Endodermal cell (in vitro differentiated cells): ENCODE measurements around the gene CLEC3B. TPM values are rescaled to one million over a fixed set of nuclear protein-coding genes. Genes with fewer than 3 reads are reported as not detected.

Experiments used
- DNase-seq: peaks from one replicate; pipeline ENCODE4 v3.0.0-alpha.2; 2017
- H3K27ac ChIP-seq: 2 replicates; pipeline ENCODE4 v1.5.1; 2013; ENCODE audit warnings: mild to moderate bottlenecking, low read depth, low read length, moderate library complexity
- H3K27me3 ChIP-seq: 2 replicates; pipeline ENCODE4 v1.6.1; 2013; ENCODE audit warnings: mild to moderate bottlenecking, low read length, moderate library complexity; ENCODE audit not compliant: insufficient read depth, control insufficient read depth, poor library complexity, severe bottlenecking
- H3K36me3 ChIP-seq: 2 replicates; pipeline ENCODE4 v1.7.0; 2013; ENCODE audit warnings: mild to moderate bottlenecking, low read length, moderate library complexity; ENCODE audit not compliant: control insufficient read depth, insufficient read depth
- H3K4me1 ChIP-seq: one replicate; pipeline ENCODE4 v1.7.0; 2013; ENCODE audit warnings: low read length; ENCODE audit not compliant: control insufficient read depth, insufficient read depth
- H3K4me3 ChIP-seq: 2 replicates; pipeline ENCODE4 v1.5.1; 2013; ENCODE audit warnings: mild to moderate bottlenecking, low read length, moderate library complexity
- H3K9ac ChIP-seq: 2 replicates; pipeline ENCODE4 v1.6.1; 2013; ENCODE audit warnings: mild to moderate bottlenecking, low read length, moderate library complexity; ENCODE audit not compliant: poor library complexity, severe bottlenecking; ENCODE audit errors: extremely low read depth
- H3K9me3 ChIP-seq: 2 replicates; pipeline ENCODE4 v1.6.1; 2013; ENCODE audit warnings: mild to moderate bottlenecking, low read length, moderate library complexity; ENCODE audit not compliant: control insufficient read depth
- H3K27ac Mint-ChIP-seq: 2 replicates; pipeline ENCODE4 v1.8.0; 2020; ENCODE audit warnings: mixed read lengths
- H3K27me3 Mint-ChIP-seq: 2 replicates; pipeline ENCODE4 v1.8.0; 2021; ENCODE audit warnings: mild to moderate bottlenecking, mixed read lengths; ENCODE audit not compliant: insufficient read depth
- H3K36me3 Mint-ChIP-seq: 2 replicates; pipeline ENCODE4 v1.8.0; 2020; ENCODE audit warnings: low read depth, mixed read lengths
- H3K4me1 Mint-ChIP-seq: 2 replicates; pipeline ENCODE4 v1.8.0; 2020; ENCODE audit warnings: mixed read lengths
- H3K4me3 Mint-ChIP-seq: 2 replicates; pipeline ENCODE4 v1.8.0; 2020; ENCODE audit warnings: mild to moderate bottlenecking, moderate library complexity, mixed read lengths
- H3K9me3 Mint-ChIP-seq: 2 replicates; pipeline ENCODE4 v1.8.0; 2020; ENCODE audit warnings: mild to moderate bottlenecking, mixed read lengths
- CTCF ChIP-seq: fragments of 200-600 bp; sonication (generic); conservative IDR thresholded peaks from 2 replicates; pipeline ENCODE4 v1.5.0; 2021; ENCODE audit warnings: antibody characterized with exemption, mild to moderate bottlenecking
- WGBS, 2 experiments: methylation state at CpG; one replicate each; pipeline versions ENCODE4 v1.1.5 to v1.1.7; 2013; ENCODE audit warnings: missing lambda C conversion rate in 2 of 2, mixed read lengths in 1 of 2; ENCODE audit not compliant: insufficient coverage in 1 of 2, insufficient read length in 1 of 2; 5-methylcytosine and 5-hydroxymethylcytosine counted together
- total RNA-seq, 2 donors: library from RNA; stranded (reverse); fragmentation: NEBNext Ultra II Directional in 1 of 2; extraction: Animal tissue kit (Norgen Biotek cat#: 25700) in 1 of 2; gene quantifications; 2 replicates in 1 of 2; 3 replicates in 1 of 2; pipeline ENCODE4 v1.2.1, GENCODE V29; 2021

CLEC3B gene
- total RNA-seq, 2 donors from 2014 or later, result not detected

GRCh38 chr3:45024542-45025255 is 1.4 kb upstream of the CLEC3B start:
- no peak overlapping the region for H3K9ac ChIP-seq
- H3K4me1 ChIP-seq, result peaks cover 6% of the 10 kb centered on the region
- Mint-ChIP-seq H3K27ac (no peak overlapping the region), H3K36me3 (no peaks in the 10 kb centered on the region), H3K27me3 (peaks cover 53% of the 10 kb centered on the region), H3K9me3 (no peaks in the 10 kb centered on the region), H3K4me1 (peaks cover 23% of the 10 kb centered on the region), H3K4me3 (no peak overlapping the region)
- WGBS, 2 experiments, result 93 to 96% methylated on average over 6 of the region's 6 CpGs
- no peaks in the 10 kb centered on the region for H3K36me3 ChIP-seq
- no peaks in the 10 kb centered on the region for H3K9me3 ChIP-seq
- no peak overlapping the region for H3K27ac ChIP-seq
- peak overlapping the region; percentile 5 for H3K4me3 ChIP-seq
- H3K27me3 ChIP-seq, result peaks cover 30% of the 10 kb centered on the region
- TF ChIP-seq CTCF, result no peak
- DNase-seq, result no peak

GRCh38 chr3:45026957-45027356 is 854 bp downstream of the CLEC3B start:
- Mint-ChIP-seq H3K27me3 (peaks cover 62% of the 10 kb centered on the region), H3K4me3 (no peak overlapping the region), H3K4me1 (peaks cover 25% of the 10 kb centered on the region), H3K9me3 (no peaks in the 10 kb centered on the region), H3K36me3 (no peaks in the 10 kb centered on the region), H3K27ac (no peak overlapping the region)
- H3K4me3 ChIP-seq, result no peak overlapping the region
- no peaks in the 10 kb centered on the region for H3K36me3 ChIP-seq
- DNase-seq, result no peak
- peaks cover 32% of the 10 kb centered on the region for H3K27me3 ChIP-seq
- H3K4me1 ChIP-seq, result peaks cover 6% of the 10 kb centered on the region
- WGBS, 2 experiments, result 73 to 87% methylated on average over 3 to 4 of the region's 4 CpGs
- TF ChIP-seq CTCF, result no peak
- H3K9ac ChIP-seq, result no peak overlapping the region
- no peak overlapping the region for H3K27ac ChIP-seq
- no peaks in the 10 kb centered on the region for H3K9me3 ChIP-seq

GRCh38 chr3:45027441-45027840 is 1.3 kb downstream of the CLEC3B start:
- H3K4me3 Mint-ChIP-seq, result no peak overlapping the region
- H3K27me3 ChIP-seq, result peaks cover 37% of the 10 kb centered on the region
- DNase-seq, result no peak
- peaks cover 67% of the 10 kb centered on the region for H3K27me3 Mint-ChIP-seq
- no peaks in the 10 kb centered on the region for H3K9me3 Mint-ChIP-seq
- no peaks in the 10 kb centered on the region for H3K36me3 ChIP-seq
- no peak overlapping the region for H3K9ac ChIP-seq
- TF ChIP-seq CTCF, result no peak
- 91 to 97% methylated on average over 4 of the region's 4 CpGs for WGBS, 2 experiments
- H3K4me1 Mint-ChIP-seq, result peaks cover 25% of the 10 kb centered on the region
- H3K9me3 ChIP-seq, result no peaks in the 10 kb centered on the region
- no peak overlapping the region for H3K4me3 ChIP-seq
- no peak overlapping the region for H3K27ac Mint-ChIP-seq
- H3K4me1 ChIP-seq, result peaks cover 6% of the 10 kb centered on the region
- H3K27ac ChIP-seq, result no peak overlapping the region
- H3K36me3 Mint-ChIP-seq, result no peaks in the 10 kb centered on the region
